HepG2 (cell line): ENCODE measurements around the gene UQCRC1. TPM values are rescaled to one million over a fixed set of nuclear protein-coding genes. Genes with fewer than 3 reads are reported as not detected.

Source experiments
- ELF3 ChIP-seq: IDR thresholded peaks from 2 replicates; pipeline ENCODE4 v1.6.1; 2016; ENCODE audit warnings: missing genetic modification reagents, missing compliant biosample characterization
- FOSL2 ChIP-seq: sonication (generic); formaldehyde crosslinking; IDR thresholded peaks from 2 replicates; pipeline ENCODE4 v1.4.0; 2020; ENCODE audit warnings: missing genetic modification reagents
- KAT7 ChIP-seq: IDR thresholded peaks from 2 replicates; pipeline ENCODE4 v1.6.1; 2018; ENCODE audit warnings: borderline replicate concordance, missing compliant biosample characterization
- NFYB ChIP-seq: sonication (generic); formaldehyde crosslinking; IDR thresholded peaks from 2 replicates; pipeline ENCODE4 v1.4.0; 2020; ENCODE audit warnings: missing genetic modification reagents
- NPAS2 ChIP-seq: sonication (generic); formaldehyde crosslinking; IDR thresholded peaks from 2 replicates; pipeline ENCODE4 v1.8.0; 2022; ENCODE audit warnings: mild to moderate bottlenecking, missing genetic modification reagents, borderline replicate concordance
- RORA ChIP-seq: sonication (generic); formaldehyde crosslinking; IDR thresholded peaks from 2 replicates; pipeline ENCODE4 v1.5.0; 2020; ENCODE audit warnings: mild to moderate bottlenecking, missing genetic modification reagents, moderate library complexity
- SIN3B ChIP-seq: fragments of 150-350 bp; IDR thresholded peaks from 2 replicates; pipeline ENCODE4 v1.6.1; 2014; ENCODE audit warnings: low read length
- SOX13 ChIP-seq, 3 experiments: fragments of 450-650 bp in 1 of 3; sonication (generic) in 1 of 3; formaldehyde crosslinking in 1 of 3; IDR thresholded peaks in 2 of 3; conservative IDR thresholded peaks in 1 of 3; 2 replicates each; pipeline versions ENCODE4 v1.5.0 to v1.6.1; 2016 to 2020; ENCODE audit warnings: antibody characterized with exemption in 1 of 3, mild to moderate bottlenecking in 1 of 3, missing compliant biosample characterization in 1 of 3, missing genetic modification reagents in 1 of 3, moderate library complexity in 1 of 3
- SRSF9 ChIP-seq: fragments of 200-400 bp; formaldehyde crosslinking; IDR thresholded peaks from 2 replicates; pipeline ENCODE4 v1.6.1; 2018; ENCODE audit warnings: borderline replicate concordance, mild to moderate bottlenecking, low read depth, low read length; ENCODE audit not compliant: insufficient read depth, poor library complexity, severe bottlenecking
- TBX2 ChIP-seq: sonication (generic); formaldehyde crosslinking; IDR thresholded peaks from 2 replicates; pipeline ENCODE4 v1.5.0; 2020; ENCODE audit warnings: missing genetic modification reagents, mild to moderate bottlenecking, borderline replicate concordance
- TCF12 ChIP-seq, 2 experiments: fragments of 450-650 bp in 1 of 2; sonication (generic) in 1 of 2; formaldehyde crosslinking in 1 of 2; IDR thresholded peaks; 2 replicates each; pipeline versions ENCODE4 v1.6.1 to v1.8.0; 2017 to 2022; ENCODE audit warnings: antibody characterized with exemption in 1 of 2, mild to moderate bottlenecking in 1 of 2, missing genetic modification reagents in 1 of 2, moderate library complexity in 1 of 2
- TOPORS ChIP-seq: sonication (generic); formaldehyde crosslinking; IDR thresholded peaks from 2 replicates; pipeline ENCODE4 v1.8.0; 2023; ENCODE audit warnings: mild to moderate bottlenecking, missing genetic modification reagents
- ZZZ3 ChIP-seq: sonication (generic); formaldehyde crosslinking; IDR thresholded peaks from 2 replicates; pipeline ENCODE4 v1.4.0; 2020; ENCODE audit warnings: missing genetic modification reagents, mild to moderate bottlenecking, borderline replicate concordance
- polyA plus RNA-seq, 8 experiments: library from polyadenylated mRNA; depleted of rRNA in 3 of 8; stranded (reverse) in 7 of 8; unstranded in 1 of 8; fragments of >200 nt; fragmentation: Illumina TruSeq in 4 of 8; extraction: Trizol in 4 of 8; gene quantifications; 2 replicates each; pipeline versions ENCODE4 v1.2.1 to v1.2.3, GENCODE V29; 2011 to 2016; ENCODE audit warnings: low read depth in 4 of 8, missing spikeins in 1 of 8, mixed read lengths in 1 of 8; ENCODE audit not compliant: insufficient read depth in 1 of 8
- total RNA-seq, 5 experiments: library from RNA; depleted of rRNA; stranded (reverse); fragments of >200 nt; fragmentation: Illumina TruSeq; extraction: Trizol; gene quantifications; 2 replicates each; pipeline ENCODE4 v1.2.3, GENCODE V29; 2016; ENCODE audit warnings: low read depth in 1 of 5
- TF ChIP-seq, protein P1 (sequence below): sonication (generic); IDR thresholded peaks from 2 replicates; pipeline ENCODE4 v1.6.1; 2016; ENCODE audit warnings: low read depth, borderline replicate concordance
- TF ChIP-seq, protein P2 (sequence below): sonication (generic); formaldehyde crosslinking; IDR thresholded peaks from 2 replicates; pipeline ENCODE4 v1.5.0; 2020; ENCODE audit warnings: mild to moderate bottlenecking, missing genetic modification reagents
- TF ChIP-seq, protein P3 (sequence below): sonication (generic); formaldehyde crosslinking; IDR thresholded peaks from 2 replicates; pipeline ENCODE4 v1.4.0; 2020; ENCODE audit warnings: missing genetic modification reagents
- TF ChIP-seq, protein P4 (sequence below): sonication (generic); formaldehyde crosslinking; IDR thresholded peaks from 2 replicates; pipeline ENCODE4 v1.9.0; 2021; ENCODE audit warnings: missing genetic modification reagents, borderline replicate concordance

UQCRC1 gene
- total and polyA plus RNA-seq, 2 of the 13 experiments (the other 11 are each of a cell fraction or from before 2014, with no cell fraction given): 316 to 680 TPM

DNA sequence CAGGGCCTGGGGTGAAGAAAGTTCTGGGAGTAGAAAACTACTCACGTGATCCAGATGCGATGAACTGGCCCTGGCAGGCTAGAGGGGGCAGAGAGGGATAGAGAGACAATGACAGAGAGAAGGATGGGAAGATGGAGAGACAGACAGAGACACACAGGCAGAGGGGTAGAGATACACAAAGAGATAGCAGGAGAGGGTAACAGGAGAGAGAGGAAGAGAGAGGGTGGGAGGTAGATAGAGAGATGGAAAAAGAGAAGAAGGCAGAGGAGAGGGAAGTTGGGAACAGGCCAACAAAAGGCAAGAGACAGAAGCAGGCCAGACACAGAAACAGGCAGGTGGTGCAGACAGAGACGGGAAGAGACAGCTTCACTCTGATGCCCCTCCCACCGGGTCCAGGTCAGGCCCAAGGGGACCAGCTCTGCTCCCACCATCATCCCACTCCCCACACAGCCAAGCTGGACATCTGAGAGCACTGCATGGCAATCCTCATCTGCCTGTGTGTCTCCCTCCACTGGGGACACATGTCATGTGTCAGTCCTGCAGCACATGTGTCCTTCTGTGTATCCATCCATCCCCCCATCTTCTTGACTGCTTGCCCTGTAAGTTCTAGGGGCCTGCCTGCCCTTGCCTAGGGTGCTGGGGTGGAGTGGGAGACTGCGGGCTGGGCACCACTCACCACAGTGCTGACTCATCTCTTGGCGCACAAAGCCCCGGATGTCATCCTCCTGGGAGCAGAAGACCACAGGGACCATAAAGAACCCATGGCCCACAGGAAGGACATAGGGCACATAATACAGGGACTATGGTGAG lies 43.6 kb downstream of the UQCRC1 start (continued):
- TF ChIP-seq, protein P1, sequence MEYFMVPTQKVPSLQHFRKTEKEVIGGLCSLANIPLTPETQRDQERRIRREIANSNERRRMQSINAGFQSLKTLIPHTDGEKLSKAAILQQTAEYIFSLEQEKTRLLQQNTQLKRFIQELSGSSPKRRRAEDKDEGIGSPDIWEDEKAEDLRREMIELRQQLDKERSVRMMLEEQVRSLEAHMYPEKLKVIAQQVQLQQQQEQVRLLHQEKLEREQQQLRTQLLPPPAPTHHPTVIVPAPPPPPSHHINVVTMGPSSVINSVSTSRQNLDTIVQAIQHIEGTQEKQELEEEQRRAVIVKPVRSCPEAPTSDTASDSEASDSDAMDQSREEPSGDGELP: no peak
- TF ChIP-seq RORA (CRISPR knock-in tag) (no peak), TOPORS (no peak), ZZZ3 (CRISPR knock-in tag) (no peak), ELF3 (CRISPR knock-in tag) (no peak), TBX2 (CRISPR knock-in tag) (no peak), TCF12 (IDR thresholded peaks at IDR 0.05) (no peak), TCF12 (CRISPR knock-in tag; IDR thresholded peaks at IDR 0.05) (no peak), SOX13 (IDR thresholded peaks at IDR 0.05) (no peak), SOX13 (CRISPR knock-in tag; conservative IDR thresholded peaks at IDR 0.05 in 1 of 2, IDR thresholded peaks at IDR 0.05 in 1 of 2) (no peak), SIN3B (no peak), KAT7 (CRISPR knock-in tag) (no peak), SRSF9 (no peak), NPAS2 (CRISPR knock-in tag) (no peak), FOSL2 (CRISPR knock-in tag) (peak; percentile 51; the same call in 1 of the 2 replicates), NFYB (CRISPR knock-in tag) (no peak)
- TF ChIP-seq, protein P2, sequence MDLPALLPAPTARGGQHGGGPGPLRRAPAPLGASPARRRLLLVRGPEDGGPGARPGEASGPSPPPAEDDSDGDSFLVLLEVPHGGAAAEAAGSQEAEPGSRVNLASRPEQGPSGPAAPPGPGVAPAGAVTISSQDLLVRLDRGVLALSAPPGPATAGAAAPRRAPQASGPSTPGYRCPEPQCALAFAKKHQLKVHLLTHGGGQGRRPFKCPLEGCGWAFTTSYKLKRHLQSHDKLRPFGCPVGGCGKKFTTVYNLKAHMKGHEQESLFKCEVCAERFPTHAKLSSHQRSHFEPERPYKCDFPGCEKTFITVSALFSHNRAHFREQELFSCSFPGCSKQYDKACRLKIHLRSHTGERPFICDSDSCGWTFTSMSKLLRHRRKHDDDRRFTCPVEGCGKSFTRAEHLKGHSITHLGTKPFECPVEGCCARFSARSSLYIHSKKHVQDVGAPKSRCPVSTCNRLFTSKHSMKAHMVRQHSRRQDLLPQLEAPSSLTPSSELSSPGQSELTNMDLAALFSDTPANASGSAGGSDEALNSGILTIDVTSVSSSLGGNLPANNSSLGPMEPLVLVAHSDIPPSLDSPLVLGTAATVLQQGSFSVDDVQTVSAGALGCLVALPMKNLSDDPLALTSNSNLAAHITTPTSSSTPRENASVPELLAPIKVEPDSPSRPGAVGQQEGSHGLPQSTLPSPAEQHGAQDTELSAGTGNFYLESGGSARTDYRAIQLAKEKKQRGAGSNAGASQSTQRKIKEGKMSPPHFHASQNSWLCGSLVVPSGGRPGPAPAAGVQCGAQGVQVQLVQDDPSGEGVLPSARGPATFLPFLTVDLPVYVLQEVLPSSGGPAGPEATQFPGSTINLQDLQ (CRISPR knock-in tag): no peak
- TF ChIP-seq, protein P3, sequence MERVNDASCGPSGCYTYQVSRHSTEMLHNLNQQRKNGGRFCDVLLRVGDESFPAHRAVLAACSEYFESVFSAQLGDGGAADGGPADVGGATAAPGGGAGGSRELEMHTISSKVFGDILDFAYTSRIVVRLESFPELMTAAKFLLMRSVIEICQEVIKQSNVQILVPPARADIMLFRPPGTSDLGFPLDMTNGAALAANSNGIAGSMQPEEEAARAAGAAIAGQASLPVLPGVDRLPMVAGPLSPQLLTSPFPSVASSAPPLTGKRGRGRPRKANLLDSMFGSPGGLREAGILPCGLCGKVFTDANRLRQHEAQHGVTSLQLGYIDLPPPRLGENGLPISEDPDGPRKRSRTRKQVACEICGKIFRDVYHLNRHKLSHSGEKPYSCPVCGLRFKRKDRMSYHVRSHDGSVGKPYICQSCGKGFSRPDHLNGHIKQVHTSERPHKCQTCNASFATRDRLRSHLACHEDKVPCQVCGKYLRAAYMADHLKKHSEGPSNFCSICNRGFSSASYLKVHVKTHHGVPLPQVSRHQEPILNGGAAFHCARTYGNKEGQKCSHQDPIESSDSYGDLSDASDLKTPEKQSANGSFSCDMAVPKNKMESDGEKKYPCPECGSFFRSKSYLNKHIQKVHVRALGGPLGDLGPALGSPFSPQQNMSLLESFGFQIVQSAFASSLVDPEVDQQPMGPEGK (CRISPR knock-in tag): no peak
- TF ChIP-seq, protein P4, sequence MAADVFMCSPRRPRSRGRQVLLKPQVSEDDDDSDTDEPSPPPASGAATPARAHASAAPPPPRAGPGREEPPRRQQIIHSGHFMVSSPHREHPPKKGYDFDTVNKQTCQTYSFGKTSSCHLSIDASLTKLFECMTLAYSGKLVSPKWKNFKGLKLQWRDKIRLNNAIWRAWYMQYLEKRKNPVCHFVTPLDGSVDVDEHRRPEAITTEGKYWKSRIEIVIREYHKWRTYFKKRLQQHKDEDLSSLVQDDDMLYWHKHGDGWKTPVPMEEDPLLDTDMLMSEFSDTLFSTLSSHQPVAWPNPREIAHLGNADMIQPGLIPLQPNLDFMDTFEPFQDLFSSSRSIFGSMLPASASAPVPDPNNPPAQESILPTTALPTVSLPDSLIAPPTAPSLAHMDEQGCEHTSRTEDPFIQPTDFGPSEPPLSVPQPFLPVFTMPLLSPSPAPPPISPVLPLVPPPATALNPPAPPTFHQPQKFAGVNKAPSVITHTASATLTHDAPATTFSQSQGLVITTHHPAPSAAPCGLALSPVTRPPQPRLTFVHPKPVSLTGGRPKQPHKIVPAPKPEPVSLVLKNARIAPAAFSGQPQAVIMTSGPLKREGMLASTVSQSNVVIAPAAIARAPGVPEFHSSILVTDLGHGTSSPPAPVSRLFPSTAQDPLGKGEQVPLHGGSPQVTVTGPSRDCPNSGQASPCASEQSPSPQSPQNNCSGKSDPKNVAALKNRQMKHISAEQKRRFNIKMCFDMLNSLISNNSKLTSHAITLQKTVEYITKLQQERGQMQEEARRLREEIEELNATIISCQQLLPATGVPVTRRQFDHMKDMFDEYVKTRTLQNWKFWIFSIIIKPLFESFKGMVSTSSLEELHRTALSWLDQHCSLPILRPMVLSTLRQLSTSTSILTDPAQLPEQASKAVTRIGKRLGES (CRISPR knock-in tag): no peak
